Measurements from ENCODE around the gene CLPSL2. TPM values are rescaled to one million over a fixed set of nuclear protein-coding genes. Genes with fewer than 3 reads are reported as not detected.

The CLPSL2 gene
- total and polyA plus RNA-seq, 2 donors from 2014 or later: not detected

GRCh38 chr6:35755278-35755924 lies 21.0 kb upstream of the CLPSL2 start:
- Histone ChIP-seq H3K4me3 (ENCODE audit: low read length in 3 of 3) (no peak overlapping the region), H3K4me1 (ENCODE audit: control insufficient read depth in 2 of 3, insufficient read depth in 2 of 3, low read depth in 1 of 3, low read length in 3 of 3) (no peaks in the 10 kb centered on the region), H3K36me3 (ENCODE audit: control insufficient read depth in 2 of 3, insufficient read depth in 3 of 3, low read length in 3 of 3) (no peaks in the 10 kb centered on the region), H3K27me3 (ENCODE audit: control insufficient read depth, insufficient read depth, low read length) (no peaks in the 10 kb centered on the region), H3K27ac (ENCODE audit: low read depth in 2 of 2, low read length in 2 of 2) (no peak overlapping the region), H3K9me3 (ENCODE audit: control insufficient read depth in 2 of 3, insufficient read depth in 1 of 3, low read length in 3 of 3) (no peaks in the 10 kb centered on the region), H3K9ac (ENCODE audit: low read length in 3 of 3) (no peak overlapping the region)
- TF ChIP-seq, protein P1, sequence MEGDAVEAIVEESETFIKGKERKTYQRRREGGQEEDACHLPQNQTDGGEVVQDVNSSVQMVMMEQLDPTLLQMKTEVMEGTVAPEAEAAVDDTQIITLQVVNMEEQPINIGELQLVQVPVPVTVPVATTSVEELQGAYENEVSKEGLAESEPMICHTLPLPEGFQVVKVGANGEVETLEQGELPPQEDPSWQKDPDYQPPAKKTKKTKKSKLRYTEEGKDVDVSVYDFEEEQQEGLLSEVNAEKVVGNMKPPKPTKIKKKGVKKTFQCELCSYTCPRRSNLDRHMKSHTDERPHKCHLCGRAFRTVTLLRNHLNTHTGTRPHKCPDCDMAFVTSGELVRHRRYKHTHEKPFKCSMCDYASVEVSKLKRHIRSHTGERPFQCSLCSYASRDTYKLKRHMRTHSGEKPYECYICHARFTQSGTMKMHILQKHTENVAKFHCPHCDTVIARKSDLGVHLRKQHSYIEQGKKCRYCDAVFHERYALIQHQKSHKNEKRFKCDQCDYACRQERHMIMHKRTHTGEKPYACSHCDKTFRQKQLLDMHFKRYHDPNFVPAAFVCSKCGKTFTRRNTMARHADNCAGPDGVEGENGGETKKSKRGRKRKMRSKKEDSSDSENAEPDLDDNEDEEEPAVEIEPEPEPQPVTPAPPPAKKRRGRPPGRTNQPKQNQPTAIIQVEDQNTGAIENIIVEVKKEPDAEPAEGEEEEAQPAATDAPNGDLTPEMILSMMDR (IDR thresholded peaks at IDR 0.05; ENCODE audit: borderline replicate concordance, extremely low read depth, insufficient read depth): no peak
- FAIRE-seq (no peak), DNase-seq (no peak)
- intact Hi-C loops (cut with DNase I): no loop called here

DNA sequence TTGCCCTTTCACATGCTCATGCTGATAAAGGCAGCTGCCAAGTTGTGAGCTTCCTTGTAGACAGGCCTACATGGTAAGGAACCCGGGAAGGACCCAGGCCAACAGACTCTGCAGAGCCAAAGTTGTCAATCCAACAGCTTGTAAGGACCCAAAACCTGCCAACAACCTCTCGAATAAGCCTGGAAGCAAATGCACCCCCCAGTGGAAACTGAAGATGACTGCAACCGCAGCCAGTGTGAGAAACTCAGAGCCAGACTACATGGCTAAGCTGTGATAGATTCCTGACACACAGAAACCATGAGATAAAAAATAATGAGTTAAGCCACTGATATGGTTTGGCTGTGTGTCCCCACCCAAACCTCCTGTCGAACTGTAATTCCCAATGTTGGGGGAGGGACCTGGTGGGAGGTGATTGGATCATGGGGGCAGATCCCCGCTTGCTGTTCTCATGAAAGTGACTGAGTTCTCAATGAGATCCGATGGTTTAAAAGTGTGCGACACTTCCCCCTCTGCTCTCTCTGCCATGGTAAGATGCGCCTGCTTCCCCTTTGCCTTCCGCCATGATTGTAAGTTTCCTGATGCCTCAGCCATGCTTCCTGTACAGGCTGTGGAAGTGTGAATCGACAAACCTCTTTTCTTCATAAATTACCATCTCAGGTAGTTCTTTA lies 18.8 kb upstream of the CLPSL2 start:
- Histone ChIP-seq H3K27me3 (ENCODE audit: control insufficient read depth, insufficient read depth, low read length) (no peaks in the 10 kb centered on the region), H3K4me3 (ENCODE audit: low read length in 3 of 3) (no peak overlapping the region), H3K9ac (ENCODE audit: low read length in 3 of 3) (no peak overlapping the region), H3K4me1 (ENCODE audit: control insufficient read depth in 2 of 3, insufficient read depth in 2 of 3, low read depth in 1 of 3, low read length in 3 of 3) (no peaks in the 10 kb centered on the region), H3K9me3 (ENCODE audit: control insufficient read depth in 2 of 3, insufficient read depth in 1 of 3, low read length in 3 of 3) (no peaks in the 10 kb centered on the region), H3K27ac (ENCODE audit: low read depth in 2 of 2, low read length in 2 of 2) (no peak overlapping the region), H3K36me3 (ENCODE audit: control insufficient read depth in 2 of 3, insufficient read depth in 3 of 3, low read length in 3 of 3) (no peaks in the 10 kb centered on the region)
- intact Hi-C loops (cut with DNase I): no loop called here
- TF ChIP-seq, protein P1 (IDR thresholded peaks at IDR 0.05; ENCODE audit: borderline replicate concordance, extremely low read depth, insufficient read depth): no peak
- DNase-seq (peak in 2 of 5 donors; percentile 46 to 47), FAIRE-seq (no peak)

DNA sequence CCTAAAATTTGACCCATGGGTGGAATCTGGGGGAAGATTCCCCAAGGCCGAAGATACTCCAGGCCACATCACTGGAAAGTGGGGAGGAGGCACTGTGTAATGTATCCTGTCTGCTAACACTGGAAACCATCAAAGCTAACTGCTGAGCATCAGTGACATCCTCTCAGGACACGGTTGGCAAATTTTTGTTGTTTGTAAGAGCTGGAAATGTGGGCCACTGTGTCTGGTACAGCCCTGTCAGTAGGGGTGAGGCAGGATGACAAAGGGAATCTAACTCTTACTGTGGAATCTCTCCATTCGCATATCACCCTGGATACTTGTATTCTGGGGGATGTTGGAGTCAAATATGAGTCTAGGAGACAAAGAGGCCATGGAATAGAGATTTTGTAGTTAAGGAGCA lies 17.0 kb upstream of the CLPSL2 start:
- DNase-seq (peak in 3 of 5 donors; percentile 52 to 81 (median 75)), FAIRE-seq (no peak)
- Histone ChIP-seq H3K27me3 (ENCODE audit: control insufficient read depth, insufficient read depth, low read length) (peaks cover 7% of the 10 kb centered on the region), H3K4me3 (ENCODE audit: low read length in 3 of 3) (no peak overlapping the region), H3K36me3 (ENCODE audit: control insufficient read depth in 2 of 3, insufficient read depth in 3 of 3, low read length in 3 of 3) (no peaks in the 10 kb centered on the region), H3K4me1 (ENCODE audit: control insufficient read depth in 2 of 3, insufficient read depth in 2 of 3, low read depth in 1 of 3, low read length in 3 of 3) (no peaks in the 10 kb centered on the region), H3K27ac (ENCODE audit: low read depth in 2 of 2, low read length in 2 of 2) (no peak overlapping the region), H3K9ac (ENCODE audit: low read length in 3 of 3) (no peak overlapping the region), H3K9me3 (ENCODE audit: control insufficient read depth in 2 of 3, insufficient read depth in 1 of 3, low read length in 3 of 3) (no peaks in the 10 kb centered on the region)
- TF ChIP-seq, protein P1 (IDR thresholded peaks at IDR 0.05; ENCODE audit: borderline replicate concordance, extremely low read depth, insufficient read depth): no peak
- intact Hi-C loops (cut with DNase I): no loop called here
